Epidermal melanocyte (primary cell): ENCODE data around the gene CSH1.
A peak's percentile ranks its signal among the peaks of the same experiment; 100 is the strongest.
"Not testable (repeated sequence)": the region's sequence is repeated elsewhere in the genome, so short reads cannot be mapped to it uniquely, and the experiment has no call there.

Experiments
- DNase-seq: peaks from one replicate; pipeline ENCODE4 v3.0.0; 2011; ENCODE audit warnings: low spot score; ENCODE audit not compliant: insufficient read length

CSH1 gene

GRCh38 chr17:63869491-63870291 is 26.7 kb downstream of the CSH1 start:
- not testable (repeated sequence) for DNase-seq

GRCh38 chr17:63866625-63867024 is 29.7 kb downstream of the CSH1 start:
- DNase-seq, result not testable (repeated sequence)

GRCh38 chr17:63859257-63859656 is 37.1 kb downstream of the CSH1 start:
- no peak for DNase-seq

GRCh38 chr17:63856425-63856824 is 39.9 kb downstream of the CSH1 start:
- not testable (repeated sequence) for DNase-seq

- DNase-seq, result no peak
Observed at GRCh38 chr17:63855185-63855584, 41.2 kb downstream of the CSH1 start.

GRCh38 chr17:63854709-63855108 is 41.7 kb downstream of the CSH1 start:
- DNase-seq, result no peak

GRCh38 chr17:63853260-63853659 is 43.1 kb downstream of the CSH1 start:
- DNase-seq, result no peak

GRCh38 chr17:63850401-63850800 is 46.0 kb downstream of the CSH1 start:
- no peak for DNase-seq

GRCh38 chr17:63848834-63849689 is 47.3 kb downstream of the CSH1 start:
- peak; percentile 87 for DNase-seq

- no peak for DNase-seq
Observed at GRCh38 chr17:63847525-63848249, 48.7 kb downstream of the CSH1 start.

GRCh38 chr17:63845509-63845908 is 50.9 kb downstream of the CSH1 start:
- DNase-seq, result no peak
